Dedifferentiated amniotic fluid mesenchymal stem cell (primary cell): ENCODE results near the gene MGMT.
A peak's percentile ranks its signal among the peaks of the same experiment; 100 is the strongest.

Experiments used
- DNase-seq: peaks from one replicate; pipeline ENCODE4 v3.0.0-alpha.2; 2016; ENCODE audit errors: extremely low spot score

The MGMT gene

DNA sequence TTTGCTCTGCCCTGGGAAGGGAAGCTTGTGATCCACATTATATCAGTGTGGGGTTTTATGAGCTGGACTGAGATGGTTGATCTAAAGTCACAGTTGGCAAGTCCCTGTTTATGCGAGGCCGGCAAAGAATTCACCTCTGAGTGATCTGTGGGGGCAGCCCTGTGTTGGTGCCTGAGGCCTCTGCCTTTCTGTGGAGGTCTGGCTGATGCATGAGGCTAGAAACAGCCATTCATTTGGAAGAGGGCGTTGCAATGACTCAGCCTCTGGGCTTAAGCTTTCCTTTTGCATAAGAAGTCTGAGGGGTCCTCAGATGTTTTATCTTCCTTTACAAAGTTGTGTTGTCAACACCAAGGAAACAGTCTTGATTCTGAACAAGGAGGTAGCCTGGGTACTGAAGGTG, 126.9 kb downstream of the MGMT start:
- DNase-seq = no peak

DNA sequence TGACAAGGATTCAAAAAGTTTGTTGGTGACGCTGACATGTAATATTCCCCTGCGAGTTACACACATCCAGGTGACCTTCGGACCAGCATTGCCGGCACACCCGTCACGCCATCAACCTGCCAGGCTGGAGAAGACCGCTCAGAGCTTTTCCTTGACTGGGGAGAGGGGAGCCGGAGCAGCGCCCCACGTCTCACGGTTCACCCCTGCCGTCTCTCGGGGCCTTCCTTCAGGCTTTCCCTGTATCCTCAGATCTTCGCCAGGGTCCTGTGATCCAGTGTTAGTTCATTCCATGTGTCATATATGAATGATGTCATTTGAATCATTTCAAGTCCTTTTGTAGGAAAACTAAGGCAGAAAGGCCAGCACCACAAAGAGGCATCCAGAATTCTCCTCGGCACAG, 127.8 kb downstream of the MGMT start:
- no peak for DNase-seq

DNA sequence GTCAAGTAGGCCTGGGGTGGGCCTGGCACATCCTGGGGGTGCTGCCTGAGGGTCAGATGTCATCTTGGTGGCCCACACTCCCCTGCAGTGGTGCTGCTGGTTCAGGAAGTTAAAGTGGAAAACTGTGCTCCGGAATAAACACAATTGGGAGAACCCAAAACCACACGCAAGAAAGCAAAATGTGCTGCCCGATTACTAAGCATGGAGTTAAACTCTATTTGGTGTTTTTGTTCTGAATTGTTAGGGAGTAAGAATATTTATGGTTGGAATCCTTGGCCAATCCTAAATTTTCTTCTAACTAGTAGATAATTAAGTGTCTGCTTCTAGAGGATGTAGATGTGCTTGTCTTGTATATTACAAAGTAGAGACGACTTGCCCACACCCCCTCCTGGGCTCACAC, 131.4 kb downstream of the MGMT start:
- no peak for DNase-seq

DNA sequence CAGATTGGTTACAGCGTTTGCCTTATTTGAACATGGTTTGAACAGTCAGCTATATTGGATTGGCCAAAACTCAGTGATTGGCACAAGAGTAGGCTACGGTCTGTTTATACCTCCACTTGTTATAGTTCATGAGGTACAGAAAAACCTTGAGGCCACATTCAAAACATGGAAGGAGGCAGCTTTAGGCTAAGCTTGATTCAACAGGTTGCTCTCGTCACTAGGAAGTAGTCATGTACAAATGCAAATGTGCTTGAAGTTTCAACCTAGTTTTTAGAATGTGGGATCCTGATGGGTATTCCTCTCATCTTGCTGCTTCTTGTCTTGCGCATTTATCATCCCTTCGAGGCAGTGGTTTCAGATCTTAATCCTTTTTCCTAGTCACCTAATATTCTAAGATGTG, 132.1 kb downstream of the MGMT start:
- no peak for DNase-seq

DNA sequence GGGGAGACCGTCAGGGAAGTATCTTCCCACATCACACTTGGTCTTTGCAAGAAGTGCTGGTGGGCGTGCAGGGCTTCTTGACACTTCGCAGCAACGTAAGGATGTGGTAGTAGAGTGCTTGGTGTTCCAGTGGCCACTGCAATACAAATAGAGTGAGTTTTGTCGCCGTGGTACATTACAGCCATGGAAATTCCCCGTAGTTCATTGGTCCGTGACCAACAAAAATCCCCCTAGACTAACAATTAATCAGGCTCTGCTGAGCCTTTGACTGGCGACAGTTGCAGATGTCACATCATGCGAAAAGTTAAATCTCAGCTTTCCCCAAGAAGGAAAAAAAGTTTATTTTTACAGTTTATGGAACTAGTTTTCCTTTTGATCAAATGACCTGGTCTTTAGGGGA, 134.7 kb downstream of the MGMT start:
- DNase-seq = no peak

DNA sequence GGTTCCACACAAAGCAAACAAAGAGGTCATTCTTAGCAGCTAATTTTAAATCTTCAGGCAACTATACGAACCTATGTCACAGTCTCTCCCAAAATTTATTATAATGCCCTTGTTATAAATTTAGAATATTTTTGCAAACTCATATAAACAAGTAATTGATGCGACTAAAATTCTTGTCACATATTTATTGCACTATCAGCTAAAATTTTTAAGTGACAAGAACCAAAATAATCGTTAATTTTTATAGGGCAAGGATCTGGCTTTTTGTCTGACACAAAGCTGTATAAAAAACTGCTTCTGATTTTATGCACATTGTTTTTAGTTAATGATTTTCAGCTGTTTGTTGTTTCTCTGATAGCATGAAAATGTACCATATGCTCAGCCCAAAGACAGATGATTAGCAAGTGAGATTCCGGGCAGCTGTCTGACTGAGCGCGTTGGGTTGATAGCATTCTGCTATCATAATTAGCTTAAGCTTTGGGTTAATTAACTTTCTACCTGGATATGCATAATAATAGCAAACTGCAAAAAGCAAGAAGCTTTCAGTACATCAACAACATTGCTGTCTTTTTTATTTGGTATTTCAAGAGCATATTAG, 136.0 kb downstream of the MGMT start:
- no peak for DNase-seq

DNA sequence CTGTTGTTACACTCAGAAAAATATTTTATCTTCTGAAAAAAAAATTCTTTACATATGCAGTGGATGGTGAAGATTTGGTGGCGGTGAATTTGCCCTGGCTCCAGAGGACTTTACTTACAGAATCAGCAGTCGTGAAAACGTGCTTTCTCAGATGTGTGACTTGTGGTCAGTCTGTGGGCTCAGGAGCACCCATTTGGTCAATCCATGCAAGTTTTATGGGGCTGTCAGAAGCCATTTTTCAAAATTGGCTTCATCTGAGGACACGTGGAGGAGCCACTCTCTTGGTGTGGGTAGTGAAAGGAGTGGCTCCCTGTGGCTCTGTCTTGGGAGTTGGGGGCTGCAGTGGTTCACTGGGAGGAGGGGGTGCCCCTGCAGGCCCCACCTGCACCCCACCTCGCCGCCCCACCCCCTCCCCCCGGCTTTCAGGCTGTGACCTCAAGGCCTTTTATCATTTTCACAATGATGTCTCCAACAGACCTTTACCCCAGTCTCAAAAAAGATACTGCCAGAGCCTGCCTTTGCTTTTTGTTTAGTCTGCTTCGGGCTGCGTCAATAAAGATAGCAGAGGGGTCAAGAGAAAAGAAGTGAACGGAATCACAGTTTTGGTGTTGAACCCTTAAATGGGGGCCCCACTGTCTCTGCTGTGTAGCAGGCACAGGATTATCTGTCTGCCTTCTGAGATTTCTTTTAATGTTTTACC, 137.4 kb downstream of the MGMT start:
- no peak for DNase-seq

DNA sequence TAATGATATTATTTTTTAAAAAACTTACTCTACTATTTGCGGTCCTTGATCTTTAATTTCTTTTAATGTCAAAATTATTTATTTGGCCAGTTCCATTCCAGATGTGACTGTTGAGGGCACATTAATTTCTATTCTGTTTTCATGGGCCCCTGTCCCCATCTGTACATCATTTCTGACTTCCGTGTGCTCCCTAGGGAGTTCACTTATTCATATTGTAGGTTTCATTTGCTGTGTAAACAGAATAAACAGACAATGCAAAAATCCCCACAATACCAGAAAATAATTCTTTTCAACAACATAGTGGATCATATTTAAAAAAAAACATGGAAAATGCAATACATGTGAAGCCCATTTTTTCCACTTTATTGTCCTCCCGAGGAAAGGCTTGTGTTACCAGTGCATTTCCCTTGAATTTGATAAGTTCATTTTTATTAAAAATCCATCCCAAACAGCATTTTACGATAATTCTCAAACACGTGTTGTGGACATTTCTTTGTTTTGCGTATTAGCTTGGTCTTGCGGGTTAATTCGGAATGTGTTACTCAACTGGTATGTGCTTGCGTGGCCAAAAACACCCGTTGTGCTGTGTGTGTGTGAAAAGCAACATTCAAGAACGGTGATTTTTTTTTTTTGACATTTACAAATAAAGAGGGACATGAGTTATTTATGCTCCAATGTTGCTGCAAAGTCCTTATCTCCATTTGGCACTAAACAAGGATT, 138.4 kb downstream of the MGMT start:
- no peak for DNase-seq

DNA sequence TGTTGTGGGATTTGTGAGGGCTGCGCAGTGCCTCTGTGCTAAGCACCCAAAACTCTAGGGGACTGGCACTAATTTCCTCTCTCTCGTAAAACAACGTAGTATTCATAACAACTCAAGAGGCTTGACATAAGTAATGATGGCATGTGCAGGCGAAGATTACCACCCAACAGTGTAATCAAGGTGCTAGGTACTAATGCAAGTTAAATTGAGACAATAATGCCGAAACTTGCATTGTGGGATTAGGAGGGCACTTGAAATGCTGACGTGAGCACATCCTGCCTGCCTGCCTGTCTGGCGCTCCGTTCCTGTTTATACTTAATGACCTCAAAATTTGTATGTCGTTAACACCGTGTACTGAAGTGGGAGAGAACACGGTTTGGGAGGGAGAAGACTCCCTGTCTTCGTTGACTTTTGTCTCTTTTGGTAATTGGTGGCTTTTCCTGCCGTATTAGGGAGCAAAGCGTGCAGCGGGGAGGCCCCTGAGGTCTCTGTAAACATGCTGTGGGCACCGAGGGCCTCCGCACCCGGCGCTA, 139.0 kb downstream of the MGMT start:
- no peak for DNase-seq

DNA sequence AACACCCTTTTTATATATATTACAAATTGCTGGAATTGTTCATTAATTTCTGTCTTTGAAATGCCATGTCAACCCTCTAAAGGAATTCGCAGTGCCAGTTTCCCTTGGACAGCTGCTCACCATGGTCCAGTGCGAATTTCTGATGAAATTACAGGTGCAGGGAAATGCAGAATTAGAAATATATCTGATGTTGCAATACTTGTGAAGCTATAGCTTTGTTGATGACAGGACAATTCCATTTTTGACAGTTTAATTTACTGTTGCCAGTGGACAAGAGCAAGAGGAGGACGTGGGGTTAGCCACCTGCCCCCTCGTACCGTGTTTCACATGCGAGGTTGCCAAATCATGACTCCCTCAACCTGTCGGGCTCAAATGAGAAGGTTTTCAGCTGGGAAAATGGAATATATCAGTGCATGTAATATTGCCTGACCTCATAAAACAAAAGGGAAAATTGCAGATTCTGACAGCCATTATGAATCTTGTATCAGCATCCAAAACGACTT, 140.6 kb downstream of the MGMT start:
- DNase-seq = no peak

DNA sequence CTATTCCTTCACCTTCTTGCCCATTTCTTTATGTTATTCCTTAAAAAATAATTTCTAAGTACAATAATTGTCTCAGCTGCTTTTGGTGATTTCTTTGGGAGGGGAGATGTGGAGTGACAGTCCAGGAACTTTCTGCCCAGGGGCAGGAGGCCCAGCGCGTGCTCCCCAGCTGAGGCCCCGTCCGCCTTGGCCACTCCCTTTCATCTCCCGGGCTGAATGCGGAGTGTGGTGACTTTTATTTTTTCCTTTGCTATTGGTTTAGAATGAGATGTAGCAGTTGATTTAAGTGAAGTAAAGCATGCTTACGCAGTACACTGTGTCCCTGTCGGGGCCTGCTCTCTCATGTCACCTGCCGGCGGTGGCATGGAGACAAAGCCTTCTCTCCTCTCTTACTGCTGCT, 141.6 kb downstream of the MGMT start:
- no peak for DNase-seq

DNA sequence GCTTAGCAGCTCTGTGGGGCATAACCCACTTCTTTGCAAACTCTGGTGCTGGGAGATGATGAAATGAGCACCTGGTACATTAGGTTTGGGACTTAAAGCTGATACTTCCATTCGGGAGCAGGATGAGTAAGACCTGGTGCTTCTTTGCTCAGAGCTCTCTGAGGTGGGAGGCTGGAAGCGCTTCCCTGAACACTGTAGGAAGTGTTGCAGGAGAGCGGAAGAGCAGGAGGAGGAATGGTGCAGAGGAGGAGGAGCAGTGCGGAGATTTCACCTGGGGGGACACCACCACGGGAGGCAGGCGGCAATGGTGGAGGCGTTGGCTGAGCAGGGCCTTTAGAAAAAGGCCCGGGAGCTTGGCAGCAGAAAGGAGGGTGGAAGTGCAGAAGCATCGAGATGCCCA, 142.5 kb downstream of the MGMT start:
- no peak for DNase-seq

DNA sequence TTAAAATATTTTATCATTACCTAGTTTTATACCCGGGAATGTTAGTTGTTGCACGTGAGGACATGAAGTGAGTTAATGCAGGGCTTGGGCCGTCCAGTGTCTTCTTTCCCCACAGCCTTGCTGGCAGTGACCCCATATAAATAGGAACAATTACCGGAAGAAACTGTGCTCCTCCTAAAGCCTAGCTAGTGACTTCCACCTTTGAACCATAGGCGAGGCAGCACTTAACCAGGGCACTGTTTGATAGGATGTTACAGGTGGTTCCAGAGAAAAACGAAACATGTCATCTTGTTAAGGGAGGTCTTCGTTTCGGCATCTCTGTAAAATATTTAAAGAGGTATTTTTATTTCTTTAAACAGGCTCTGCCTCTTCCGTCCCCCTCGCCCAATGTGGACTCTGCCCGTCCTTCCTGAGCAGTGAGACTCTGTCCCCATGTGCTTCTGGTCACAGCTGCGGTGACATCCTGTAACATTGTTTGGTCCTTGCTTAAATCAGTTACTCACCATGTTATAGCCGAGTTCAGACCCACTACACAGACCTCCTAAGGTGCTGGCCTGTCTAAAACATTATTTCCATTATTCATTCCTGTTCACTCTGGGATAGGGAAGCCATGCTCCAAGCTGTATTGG, 145.6 kb downstream of the MGMT start:
- DNase-seq = no peak

DNA sequence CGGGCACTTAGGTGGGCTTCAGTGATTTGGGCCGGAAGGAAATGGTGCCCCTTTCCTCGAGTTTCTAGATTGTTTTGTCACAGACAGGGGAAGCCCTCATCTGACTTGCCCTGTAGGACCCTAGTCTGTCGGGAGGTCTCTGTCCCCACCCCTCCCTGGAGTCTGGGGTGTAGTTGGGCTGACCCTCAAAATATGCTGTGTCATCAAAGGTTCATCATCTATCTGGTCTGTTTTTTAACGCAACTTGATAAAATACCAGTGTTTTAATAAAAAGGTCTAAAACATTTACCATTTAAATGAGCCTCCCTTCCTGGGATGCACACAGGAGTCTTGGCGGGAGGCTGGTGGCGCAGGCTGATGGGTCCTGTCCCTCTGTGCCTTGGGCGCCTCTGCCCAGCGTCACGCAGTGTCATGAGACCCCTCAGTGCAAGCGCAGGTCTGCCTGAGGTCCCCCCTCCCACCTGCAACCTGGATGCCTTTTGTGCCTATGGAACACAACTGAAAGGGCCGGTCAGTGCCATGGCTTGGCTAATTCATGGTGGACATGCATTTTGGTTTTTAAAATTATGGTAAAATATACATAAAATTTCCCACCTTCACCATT, 146.4 kb downstream of the MGMT start:
- no peak for DNase-seq

DNA sequence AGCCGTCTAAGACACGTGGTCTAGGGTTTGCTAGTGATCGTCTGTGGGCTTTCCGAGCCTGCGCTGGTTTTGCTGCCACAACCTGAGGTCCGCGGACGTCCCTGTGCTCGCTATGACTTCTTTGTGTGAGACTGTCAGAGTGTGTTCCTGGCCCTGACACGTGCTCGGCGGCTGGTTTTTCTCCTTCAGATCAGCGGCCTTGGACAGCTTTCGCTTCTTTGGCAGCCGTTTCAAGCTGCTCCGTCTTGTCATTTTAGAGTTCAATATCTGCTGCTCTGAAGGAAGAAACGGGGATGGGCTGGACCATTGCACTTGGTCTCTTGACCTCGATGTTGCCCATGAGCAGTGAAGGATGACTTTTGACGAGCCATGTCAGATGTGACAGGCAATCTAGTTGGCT, 147.3 kb downstream of the MGMT start:
- no peak for DNase-seq

DNA sequence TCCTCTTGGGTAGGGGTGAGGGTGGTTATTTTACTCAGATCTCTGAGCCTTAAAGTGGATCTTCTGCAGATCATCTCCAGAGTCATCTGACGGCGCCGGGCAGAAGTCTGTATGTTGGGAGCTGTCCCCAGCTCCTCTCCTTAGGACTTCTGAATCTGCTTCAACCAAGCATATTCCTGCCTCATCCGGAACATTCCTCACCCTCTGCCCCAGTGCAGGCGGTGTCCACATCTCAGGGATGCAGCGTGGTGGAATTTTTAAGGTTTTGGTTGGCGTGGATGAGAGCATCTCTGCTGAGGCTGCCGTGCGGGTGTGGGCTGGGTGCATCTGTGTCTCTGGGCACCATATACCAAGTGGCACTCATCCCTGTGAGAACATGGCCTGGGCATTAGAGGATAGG, 148.3 kb downstream of the MGMT start:
- no peak for DNase-seq

DNA sequence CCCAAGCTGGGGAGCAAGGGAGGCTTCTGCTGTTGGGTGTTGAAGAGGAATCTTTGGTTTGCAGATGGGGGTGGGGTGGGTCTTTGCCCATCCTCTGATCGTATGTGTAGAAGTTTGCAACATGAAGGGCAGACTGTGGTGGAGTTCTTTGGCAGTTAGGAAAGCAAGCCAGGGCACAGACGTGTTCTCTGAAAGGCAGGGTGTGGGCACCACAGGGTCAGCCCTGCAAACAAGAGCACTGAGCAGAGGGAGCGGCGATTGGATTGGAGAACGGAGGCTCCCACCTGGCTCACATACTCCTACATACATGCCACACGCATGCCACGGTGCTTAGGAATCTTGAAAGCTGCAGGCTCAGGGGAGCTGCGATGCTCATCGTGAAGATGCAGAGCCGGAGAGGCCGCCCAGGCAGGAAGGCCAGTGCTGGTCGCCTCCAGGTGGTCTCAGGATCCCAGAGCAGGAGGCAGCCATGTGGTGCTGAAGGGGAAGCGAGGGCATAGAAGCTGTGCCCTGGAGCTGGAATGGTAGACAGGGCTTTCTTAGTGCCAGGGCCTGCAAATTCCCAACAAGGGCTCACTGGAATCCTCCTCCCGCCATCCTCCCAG, 149.0 kb downstream of the MGMT start:
- DNase-seq = no peak

DNA sequence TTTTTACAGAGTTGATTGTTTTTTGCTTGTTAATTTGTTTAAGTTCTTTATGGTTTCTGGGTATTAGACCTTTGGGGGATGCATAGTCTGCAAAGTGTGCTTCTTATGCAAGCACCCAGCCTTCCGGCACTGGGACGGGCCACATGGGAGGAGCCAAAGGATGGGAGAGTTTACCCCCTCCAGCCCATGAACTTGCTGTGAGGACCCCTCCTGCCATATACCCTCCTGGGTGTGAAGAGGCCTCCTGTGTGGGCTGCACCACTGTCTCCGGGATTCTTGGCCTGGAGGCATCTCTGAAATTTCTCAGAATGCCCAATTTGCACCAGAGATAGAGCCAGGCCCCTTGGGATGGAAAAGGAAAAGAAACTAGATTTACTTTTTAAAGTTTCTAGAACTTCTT, 150.7 kb downstream of the MGMT start:
- no peak for DNase-seq

DNA sequence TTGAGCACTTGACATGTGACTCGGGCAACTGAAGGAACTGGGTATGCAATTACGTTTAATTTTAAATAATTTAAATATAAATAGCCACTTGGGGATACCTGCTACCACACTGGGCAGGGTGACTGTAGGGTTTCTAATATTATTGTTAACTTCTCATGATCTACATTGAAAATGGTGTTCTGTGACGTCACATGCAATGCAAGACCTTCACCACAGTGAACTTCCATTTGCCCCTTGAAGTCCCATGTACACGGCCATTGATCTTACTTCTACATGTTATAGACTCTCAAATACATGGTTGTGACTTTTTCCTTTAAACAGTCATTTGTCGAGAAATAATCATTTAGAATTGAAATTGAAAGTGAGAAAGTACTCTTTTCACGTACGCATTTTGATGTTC, 154.0 kb downstream of the MGMT start:
- DNase-seq = no peak

DNA sequence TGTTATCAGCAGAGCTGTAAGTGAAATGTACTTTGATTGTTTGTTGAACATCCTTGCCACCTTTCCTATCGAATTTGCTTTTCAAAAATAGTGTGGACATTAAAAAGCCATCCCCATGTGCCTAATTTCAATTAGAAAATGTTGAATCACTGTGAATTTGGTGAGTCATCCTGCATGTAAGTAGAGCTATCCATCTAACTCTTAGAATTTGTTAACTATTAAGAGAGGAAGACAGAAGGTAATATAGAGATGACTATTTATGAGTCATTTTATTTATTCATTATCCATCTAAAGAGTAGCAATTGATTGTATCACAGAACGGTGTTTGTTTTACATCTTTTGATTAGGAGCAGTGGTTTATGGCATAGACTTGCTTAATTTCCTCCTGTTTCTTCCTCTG, 154.7 kb downstream of the MGMT start:
- no peak for DNase-seq

DNA sequence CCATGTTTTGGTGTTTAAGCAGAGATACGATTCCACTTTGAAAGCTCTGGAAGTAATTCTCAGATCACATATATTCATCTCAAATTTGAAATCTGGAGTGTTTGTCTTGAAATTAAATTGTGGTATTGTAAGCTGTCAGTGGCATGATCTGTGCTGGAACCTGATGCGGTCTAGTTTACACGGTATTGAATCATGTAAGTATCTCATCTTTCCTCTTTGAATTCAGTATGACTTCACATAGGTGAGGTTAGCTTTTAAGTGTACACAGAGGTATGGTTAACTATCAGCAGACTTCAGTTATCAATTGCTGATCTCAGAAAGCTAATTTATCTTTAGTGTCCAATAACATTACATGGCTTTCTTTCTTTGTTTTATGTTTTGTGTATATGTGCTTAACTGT, 155.2 kb downstream of the MGMT start:
- DNase-seq = no peak

DNA sequence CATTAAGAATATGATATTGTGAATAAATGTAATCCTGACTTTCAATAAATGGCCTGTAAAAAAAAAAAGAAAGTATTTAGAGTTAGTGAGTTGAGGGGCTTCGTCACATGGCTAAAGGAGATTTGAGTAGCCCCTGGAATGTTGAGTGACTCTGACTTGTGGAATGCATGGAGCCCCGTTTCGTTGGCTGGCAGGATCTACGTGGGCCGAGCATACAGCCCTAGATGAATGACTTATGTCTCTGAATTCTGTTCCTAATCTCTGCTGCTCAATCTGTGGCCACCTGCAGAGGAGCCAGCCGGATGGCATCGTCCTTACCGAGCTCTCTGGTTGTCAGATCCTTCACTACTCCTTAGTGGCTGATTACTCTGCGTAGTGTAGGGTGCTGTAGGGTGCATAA, 155.7 kb downstream of the MGMT start:
- peak; percentile 18 for DNase-seq
